GM10248 (cell line): ENCODE results near the gene WNT7A.

Experiments used
- CTCF ChIA-PET: fragments of 300-600 bp; sonication (Branson Sonifier 250); formaldehyde crosslinking; extraction: SDS; loops from one replicate; lab custom pipeline; 2021; ENCODE audit warnings: antibody characterized with exemption; lab: Yijun Ruan, JAX
- POLR2A ChIA-PET: fragments of 350-650 bp; sonication (Branson Sonifier 250); formaldehyde crosslinking; extraction: SDS; loops from one replicate; lab custom pipeline; 2020; ENCODE audit warnings: antibody characterized with exemption; lab: Yijun Ruan, JAX
- DNase-seq: peaks from one replicate; pipeline ENCODE4 v3.0.0; 2012; ENCODE audit errors: extremely low spot score
- TF ChIP-seq, protein P1 (sequence below): IDR thresholded peaks from 2 replicates; pipeline ENCODE4 v1.5.1; 2012; ENCODE audit warnings: mild to moderate bottlenecking, low read depth; ENCODE audit errors: extremely low read depth, missing control alignments, control extremely low read depth

Gene WNT7A

GRCh38 chr3:13872451-13872850, 7.4 kb downstream of the WNT7A start:
- ChIA-PET POLR2A (no interaction called here), CTCF (no interaction called here)
- TF ChIP-seq, protein P1, sequence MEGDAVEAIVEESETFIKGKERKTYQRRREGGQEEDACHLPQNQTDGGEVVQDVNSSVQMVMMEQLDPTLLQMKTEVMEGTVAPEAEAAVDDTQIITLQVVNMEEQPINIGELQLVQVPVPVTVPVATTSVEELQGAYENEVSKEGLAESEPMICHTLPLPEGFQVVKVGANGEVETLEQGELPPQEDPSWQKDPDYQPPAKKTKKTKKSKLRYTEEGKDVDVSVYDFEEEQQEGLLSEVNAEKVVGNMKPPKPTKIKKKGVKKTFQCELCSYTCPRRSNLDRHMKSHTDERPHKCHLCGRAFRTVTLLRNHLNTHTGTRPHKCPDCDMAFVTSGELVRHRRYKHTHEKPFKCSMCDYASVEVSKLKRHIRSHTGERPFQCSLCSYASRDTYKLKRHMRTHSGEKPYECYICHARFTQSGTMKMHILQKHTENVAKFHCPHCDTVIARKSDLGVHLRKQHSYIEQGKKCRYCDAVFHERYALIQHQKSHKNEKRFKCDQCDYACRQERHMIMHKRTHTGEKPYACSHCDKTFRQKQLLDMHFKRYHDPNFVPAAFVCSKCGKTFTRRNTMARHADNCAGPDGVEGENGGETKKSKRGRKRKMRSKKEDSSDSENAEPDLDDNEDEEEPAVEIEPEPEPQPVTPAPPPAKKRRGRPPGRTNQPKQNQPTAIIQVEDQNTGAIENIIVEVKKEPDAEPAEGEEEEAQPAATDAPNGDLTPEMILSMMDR: no peak
- no peak for DNase-seq

GRCh38 chr3:13871791-13872190, 8.1 kb downstream of the WNT7A start:
- DNase-seq: no peak
- CTCF ChIA-PET: no interaction called here
- TF ChIP-seq, protein P1: no peak
- POLR2A ChIA-PET: no interaction called here

- TF ChIP-seq, protein P1: no peak
- POLR2A ChIA-PET: no interaction called here
- CTCF ChIA-PET: interaction anchor here (0.8 to 1.5 kb wide), 2 partner anchors 9 to 15 kb away, joined by 3 to 6 read pairs; no protein-coding TSS in a partner anchor
- DNase-seq: no peak
Measured at GRCh38 chr3:13870902-13871301, 9.0 kb downstream of the WNT7A start.

GRCh38 chr3:13869761-13870343, 10.0 kb downstream of the WNT7A start:
- POLR2A ChIA-PET: no interaction called here
- DNase-seq: no peak
- CTCF ChIA-PET: interaction anchor here (1.5 kb wide), 1 partner anchor 8 kb away, joined by 6 read pairs; no protein-coding TSS in a partner anchor
- TF ChIP-seq, protein P1: no peak

DNA sequence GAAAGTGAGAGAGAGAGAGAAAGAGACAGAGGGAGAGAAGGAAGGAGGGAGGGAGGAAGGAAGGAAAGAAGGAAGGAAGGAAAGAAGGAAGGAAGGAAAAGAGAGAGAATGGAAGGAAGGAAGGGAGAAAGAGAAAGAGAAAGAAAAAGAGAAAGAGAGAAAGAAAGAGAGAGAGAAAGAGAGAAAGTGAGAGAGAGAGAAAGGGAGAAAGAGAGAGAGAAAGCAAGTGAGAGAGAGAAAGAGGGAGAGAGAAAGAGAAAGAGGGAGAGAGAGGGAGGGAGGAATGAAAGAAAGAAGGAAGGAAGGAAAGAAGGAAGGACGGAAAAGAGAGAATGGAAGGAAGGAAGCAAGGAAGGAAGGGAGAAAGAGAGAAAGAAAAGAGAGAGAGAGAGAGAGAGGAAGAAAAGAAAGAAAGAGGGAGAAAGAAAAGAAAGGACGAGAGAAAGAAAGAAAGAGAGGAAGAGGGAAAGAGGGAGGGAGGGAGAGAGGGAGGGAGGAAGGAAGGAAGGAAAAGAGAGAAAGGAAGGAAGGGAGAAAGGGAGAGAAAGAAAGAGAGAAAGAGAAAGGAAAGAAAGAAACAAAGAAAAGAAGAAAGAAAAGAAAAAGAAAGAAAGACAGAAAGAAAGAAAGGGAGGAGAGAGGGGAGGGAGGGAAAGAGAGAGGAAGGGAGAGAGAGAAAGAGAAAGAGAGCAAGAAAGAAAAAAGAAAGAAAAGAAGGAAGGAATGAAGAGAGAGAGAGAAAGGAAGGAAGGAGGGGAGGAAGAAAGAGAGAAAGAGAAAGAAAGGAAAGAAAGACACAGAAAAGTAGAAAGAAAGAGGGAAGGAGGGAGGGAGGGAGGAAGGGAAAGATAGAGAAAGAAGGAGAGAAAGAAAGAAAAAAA, 10.8 kb downstream of the WNT7A start:
- ChIA-PET CTCF (no interaction called here), POLR2A (no interaction called here)
- no peak for DNase-seq
- TF ChIP-seq, protein P1: no peak

DNA sequence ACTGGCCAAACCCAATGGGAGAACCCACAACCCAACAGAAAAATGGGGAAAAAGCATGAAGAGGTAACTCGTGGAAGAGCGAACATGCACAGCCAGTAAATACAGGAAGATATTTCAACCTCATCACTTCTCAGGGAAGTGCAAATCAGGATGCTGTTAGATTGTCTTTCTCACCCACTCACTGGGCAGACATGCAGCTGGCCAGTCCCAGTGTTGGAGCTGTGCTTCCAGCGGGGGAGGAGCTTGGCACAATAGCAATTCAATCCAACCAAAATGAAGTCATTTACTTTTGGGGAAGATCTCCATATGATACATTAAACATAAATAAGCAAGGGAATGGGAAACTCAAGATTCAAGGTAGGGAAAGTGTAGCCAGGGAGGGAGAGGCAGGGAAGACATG, 12.1 kb downstream of the WNT7A start:
- ChIA-PET POLR2A (no interaction called here), CTCF (no interaction called here)
- DNase-seq: no peak
- TF ChIP-seq, protein P1: no peak
